ENCODE results near the gene EFCAB7.

- TF ChIP-seq CTCF (IDR thresholded peaks at IDR 0.05) (no peak), POLR2AphosphoS5 (IDR thresholded peaks at IDR 0.05) (no peak)
Observed at GRCh38 chr1:63617450-63617849, 94.1 kb downstream of the EFCAB7 start.

Data from breast epithelium (tissue), 3 donors.